HepG2 (cell line): ENCODE measurements around the gene STAT6.

ENCODE experiments used
- CTCF ChIP-seq: sonication (generic); formaldehyde crosslinking; IDR thresholded peaks from 2 replicates; pipeline ENCODE4 v1.5.0; 2020; ENCODE audit warnings: mild to moderate bottlenecking, missing genetic modification reagents, moderate library complexity
- MEIS1 ChIP-seq: sonication (generic); formaldehyde crosslinking; IDR thresholded peaks from 2 replicates; pipeline ENCODE4 v1.9.0; 2021; ENCODE audit warnings: mild to moderate bottlenecking, missing genetic modification reagents, moderate library complexity, borderline replicate concordance
- NCOA5 ChIP-seq: sonication (generic); formaldehyde crosslinking; IDR thresholded peaks from 2 replicates; pipeline ENCODE4 v1.4.0; 2020; ENCODE audit warnings: missing genetic modification reagents
- POGK ChIP-seq: sonication (generic); formaldehyde crosslinking; conservative IDR thresholded peaks from 2 replicates; pipeline ENCODE4 v1.8.0; 2022; ENCODE audit warnings: mild to moderate bottlenecking, moderate library complexity, missing genetic modification reagents
- POLR2AphosphoS5 ChIP-seq: IDR thresholded peaks from 2 replicates; pipeline ENCODE4 v1.6.1; 2012; ENCODE audit warnings: low read depth, low read length
- PRDM15 ChIP-seq: sonication (generic); formaldehyde crosslinking; IDR thresholded peaks from 2 replicates; pipeline ENCODE4 v1.4.0; 2020; ENCODE audit warnings: missing genetic modification reagents
- SMARCC2 ChIP-seq: fragments of 450-650 bp; IDR thresholded peaks from 2 replicates; pipeline ENCODE4 v1.6.1; 2017; ENCODE audit warnings: antibody characterized with exemption, mild to moderate bottlenecking
- USF2 ChIP-seq, 2 experiments: sonication (generic) in 1 of 2; formaldehyde crosslinking in 1 of 2; IDR thresholded peaks; 2 replicates each; pipeline versions ENCODE4 v1.5.1 to v1.6.1; 2011 to 2020; ENCODE audit warnings: borderline replicate concordance in 1 of 2, low read depth in 1 of 2, low read length in 1 of 2, mild to moderate bottlenecking in 1 of 2, missing genetic modification reagents in 1 of 2, moderate library complexity in 1 of 2
- ZBTB44 ChIP-seq: sonication (generic); formaldehyde crosslinking; IDR thresholded peaks from 2 replicates; pipeline ENCODE4 v1.4.0; 2020; ENCODE audit warnings: missing genetic modification reagents
- ZSCAN21 ChIP-seq: sonication (generic); formaldehyde crosslinking; IDR thresholded peaks from 2 replicates; pipeline ENCODE4 v1.8.0; 2022; ENCODE audit warnings: mild to moderate bottlenecking, missing genetic modification reagents, moderate library complexity, borderline replicate concordance

- TF ChIP-seq USF2 (IDR thresholded peaks at IDR 0.05; ENCODE audit: low read depth, low read length) (no peak), USF2 (CRISPR knock-in tag; IDR thresholded peaks at IDR 0.05; ENCODE audit: borderline replicate concordance) (no peak), ZSCAN21 (CRISPR knock-in tag) (no peak), NCOA5 (CRISPR knock-in tag) (no peak), POLR2AphosphoS5 (no peak), PRDM15 (CRISPR knock-in tag) (no peak), MEIS1 (CRISPR knock-in tag) (no peak), ZBTB44 (CRISPR knock-in tag) (no peak), CTCF (CRISPR knock-in tag) (no peak), POGK (CRISPR knock-in tag) (no peak), SMARCC2 (no peak)
Measured at GRCh38 chr12:57103856-57104255, 7.3 kb downstream of the STAT6 start.
